AG09309 (cell line): ENCODE data around the gene FGD1.
"Not testable (repeated sequence)": the region's sequence is repeated elsewhere in the genome, so short reads cannot be mapped to it uniquely, and the experiment has no call there.

ENCODE experiments used
- DNase-seq: peaks from one replicate; pipeline ENCODE4 v3.0.0-alpha.2; 2010; ENCODE audit warnings: low read depth
- H3K4me3 ChIP-seq: 2 replicates; pipeline ENCODE4 v1.5.1; 2011; ENCODE audit warnings: mild to moderate bottlenecking, low read depth, low read length, moderate library complexity; ENCODE audit not compliant: control insufficient read depth
- CTCF ChIP-seq: IDR thresholded peaks from 2 replicates; pipeline ENCODE4 v1.5.1; 2011; ENCODE audit warnings: mild to moderate bottlenecking, low read depth, low read length, inconsistent platforms; ENCODE audit not compliant: insufficient read depth, control insufficient read depth; ENCODE audit errors: missing control alignments

Gene FGD1

DNA sequence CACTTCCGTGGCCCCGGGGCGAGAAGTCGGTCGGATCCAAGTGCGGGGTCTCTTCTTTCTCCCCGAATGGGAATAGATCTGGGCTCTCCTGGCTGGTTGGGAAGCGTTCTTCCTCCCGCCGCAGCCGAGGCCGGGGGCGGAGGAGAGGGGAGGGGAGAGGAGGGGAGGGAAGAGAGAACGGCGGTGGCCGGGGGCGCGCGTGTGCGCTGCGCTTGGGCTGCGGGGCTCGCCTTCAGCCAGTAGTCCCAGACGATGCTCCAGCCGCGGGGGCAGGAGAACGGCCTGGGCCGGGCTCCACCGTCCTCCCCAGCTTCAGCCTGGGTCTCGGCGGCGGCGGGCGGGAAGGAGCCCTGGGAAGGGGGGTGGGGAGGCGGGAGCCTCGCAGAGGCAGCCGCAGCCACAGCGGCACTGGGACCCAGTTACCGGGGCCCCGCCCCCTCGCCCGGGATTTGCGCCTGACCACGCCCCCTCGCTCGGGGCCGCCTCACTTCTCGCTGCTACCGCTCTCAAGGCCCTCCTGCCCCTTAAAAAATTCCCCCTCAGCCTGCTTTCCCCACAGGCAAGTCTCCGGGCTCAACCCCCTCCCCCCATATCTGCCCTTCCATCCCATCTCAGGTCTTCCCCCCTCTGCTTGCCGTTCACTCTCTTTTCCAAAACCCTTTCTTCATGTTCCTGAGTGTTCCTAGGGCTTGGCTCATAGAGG lies at the start of gene FGD1:
Gene FGD1, minus strand, starts transcription at position 421 of the 703 bp plus-strand sequence. CDS start 802 bp downstream, outside the sequence.
- H3K4me3 ChIP-seq = peak within 1 kb of the TSS; percentile 60
- DNase-seq = no peak
- TF ChIP-seq CTCF = no peak

- not testable (repeated sequence) for DNase-seq, H3K4me3 ChIP-seq
Observed at GRCh38 chrX:54542239-54542638, 46.2 kb upstream of the FGD1 start.

- no peak overlapping the region for H3K4me3 ChIP-seq
- DNase-seq = no peak
- TF ChIP-seq CTCF = no peak
Observed at GRCh38 chrX:54540289-54540688, 44.3 kb upstream of the FGD1 start.

GRCh38 chrX:54534271-54534670 lies 38.2 kb upstream of the FGD1 start:
- no peak for TF ChIP-seq CTCF
- H3K4me3 ChIP-seq = no peak overlapping the region
- no peak for DNase-seq

- TF ChIP-seq CTCF = no peak
- DNase-seq = no peak
Observed at GRCh38 chrX:54530357-54530900, 34.4 kb upstream of the FGD1 start.

DNA sequence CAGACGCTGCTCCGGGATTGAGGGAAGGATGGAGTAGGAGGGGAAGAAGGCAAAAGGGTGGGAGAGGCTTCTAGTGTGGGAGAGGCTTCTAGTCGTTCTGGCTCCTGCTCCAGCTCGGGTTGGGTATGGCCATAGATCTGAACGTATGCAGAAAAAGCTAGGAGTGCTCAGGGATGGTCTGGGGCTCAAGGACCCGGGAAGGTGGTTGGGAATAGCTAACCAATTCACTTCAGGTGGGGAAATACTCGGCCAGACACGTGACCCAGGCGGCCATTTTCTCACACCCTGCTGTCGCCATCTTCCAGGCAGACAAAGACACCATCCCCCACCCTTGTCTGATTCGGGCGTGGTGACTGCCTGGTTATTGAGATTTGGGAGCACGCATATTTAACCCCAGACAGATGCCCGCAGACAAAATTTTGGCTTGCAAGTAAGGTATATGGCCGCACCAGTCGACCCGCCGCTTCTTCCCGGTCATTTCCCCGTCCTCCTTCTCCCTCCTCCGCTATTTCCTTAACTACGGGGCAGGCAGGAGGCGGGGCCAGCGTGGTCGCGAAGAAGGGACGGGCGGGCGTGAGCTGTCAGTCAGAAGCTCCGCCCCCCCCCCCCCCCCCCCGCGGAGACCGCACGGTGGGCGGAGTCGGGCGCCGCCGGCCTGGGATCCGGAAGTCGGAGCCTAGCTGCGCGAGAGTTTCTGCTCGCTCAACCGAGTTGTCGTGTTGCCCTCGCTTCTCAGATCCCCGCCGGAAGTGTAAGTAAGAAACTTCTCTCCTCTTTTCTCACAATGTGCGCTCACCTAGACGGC lies 33.7 kb upstream of the FGD1 start, which contains the start of gene GNL3L:
Gene GNL3L, plus strand, starts transcription at position 668 of the 805 bp plus-strand sequence. CDS start 2,348 bp downstream, outside the sequence.
- TF ChIP-seq CTCF = no peak
- peak; percentile 51 for DNase-seq
- peak within 1 kb of the TSS; percentile 69 for H3K4me3 ChIP-seq

More at GRCh38 chrX:54530357-54530900, 34.4 kb upstream of the FGD1 start:
- peak overlapping the region; percentile 69 for H3K4me3 ChIP-seq

- no peak for TF ChIP-seq CTCF
- peak overlapping the region; percentile 60 for H3K4me3 ChIP-seq
- no peak for DNase-seq
Observed at GRCh38 chrX:54529151-54529550, 33.1 kb upstream of the FGD1 start.
